ENCODE data around the gene TRABD2A. TPM values are rescaled to one million over a fixed set of nuclear protein-coding genes. Genes with fewer than 3 reads are reported as not detected.

The TRABD2A gene
- total RNA-seq, 4 donors from 2014 or later = 0.47 to 2.7 (median 1.4) TPM

GRCh38 chr2:84849271-84849952 lies 31.5 kb downstream of the TRABD2A start:
- no peak for ATAC-seq
- Histone ChIP-seq H3K4me3 (no peak overlapping the region), H3K27me3 (no peaks in the 10 kb centered on the region), H3K4me1 (no peaks in the 10 kb centered on the region), H3K9me3 (no peaks in the 10 kb centered on the region), H3K36me3 (no peaks in the 10 kb centered on the region), H3K27ac (no peak overlapping the region)
- WGBS, 2 donors (ENCODE audit: low coverage in 1 of 2) = 79 to 83% methylated on average over 3 to 8 of the region's 8 CpGs
- TF ChIP-seq CTCF (IDR thresholded peaks at IDR 0.05) (no peak), POLR2AphosphoS5 (IDR thresholded peaks at IDR 0.05) (no peak), POLR2A (IDR thresholded peaks at IDR 0.05) (no peak), EP300 (IDR thresholded peaks at IDR 0.05) (no peak)

- Histone ChIP-seq H3K36me3 (no peaks in the 10 kb centered on the region), H3K4me1 (no peaks in the 10 kb centered on the region), H3K4me3 (no peak overlapping the region), H3K9me3 (no peaks in the 10 kb centered on the region), H3K27ac (no peak overlapping the region), H3K27me3 (no peaks in the 10 kb centered on the region)
- no peak for ATAC-seq
- TF ChIP-seq POLR2AphosphoS5 (IDR thresholded peaks at IDR 0.05) (no peak), POLR2A (IDR thresholded peaks at IDR 0.05) (no peak), CTCF (IDR thresholded peaks at IDR 0.05) (no peak), EP300 (IDR thresholded peaks at IDR 0.05) (no peak)
- 56 to 71% methylated on average over 2 to 4 of the region's 5 CpGs for WGBS, 2 donors (ENCODE audit: low coverage in 1 of 2)
Observed at GRCh38 chr2:84847326-84848050, 33.4 kb downstream of the TRABD2A start.

DNA sequence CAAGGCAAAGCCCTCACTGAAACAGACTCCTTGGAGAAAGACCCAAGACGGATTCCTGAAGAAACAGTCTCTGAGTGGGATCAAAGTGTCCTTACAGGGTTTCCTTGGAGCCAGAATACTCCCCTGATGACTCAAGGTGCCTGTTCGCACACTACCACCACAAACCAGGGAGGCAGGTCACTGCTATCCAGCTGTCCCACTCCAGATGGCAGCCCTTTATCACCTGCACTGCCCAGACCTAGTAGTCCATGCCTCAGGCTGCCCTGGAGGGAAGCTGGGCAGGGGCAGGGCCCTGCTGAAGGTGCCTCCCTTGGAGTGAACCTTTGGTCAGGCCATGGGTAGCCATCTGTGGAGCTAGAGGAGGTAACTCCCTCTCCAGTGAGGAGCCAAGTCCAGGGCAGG lies 34.1 kb downstream of the TRABD2A start:
- Histone ChIP-seq H3K9me3 (no peaks in the 10 kb centered on the region), H3K27ac (no peak overlapping the region), H3K4me1 (no peaks in the 10 kb centered on the region), H3K27me3 (no peaks in the 10 kb centered on the region), H3K4me3 (no peak overlapping the region), H3K36me3 (no peaks in the 10 kb centered on the region)
- TF ChIP-seq EP300 (IDR thresholded peaks at IDR 0.05) = no peak
- TF ChIP-seq POLR2A (IDR thresholded peaks at IDR 0.05) = no peak
- TF ChIP-seq CTCF (IDR thresholded peaks at IDR 0.05) = no peak
- TF ChIP-seq POLR2AphosphoS5 (IDR thresholded peaks at IDR 0.05) = no peak
- no peak for ATAC-seq
- WGBS, 2 donors (ENCODE audit: low coverage in 1 of 2) = 82 to 100% methylated on average over 1 to 2 of the region's 2 CpGs

GRCh38 chr2:84846041-84846663 lies 34.7 kb downstream of the TRABD2A start:
- Histone ChIP-seq H3K4me3 (no peak overlapping the region), H3K4me1 (no peaks in the 10 kb centered on the region), H3K9me3 (no peaks in the 10 kb centered on the region), H3K27ac (no peak overlapping the region), H3K36me3 (no peaks in the 10 kb centered on the region), H3K27me3 (no peaks in the 10 kb centered on the region)
- TF ChIP-seq POLR2AphosphoS5 (IDR thresholded peaks at IDR 0.05) (no peak), POLR2A (IDR thresholded peaks at IDR 0.05) (no peak), CTCF (IDR thresholded peaks at IDR 0.05) (no peak), EP300 (IDR thresholded peaks at IDR 0.05) (no peak)
- no peak for ATAC-seq
- 35 to 57% methylated on average over 1 to 5 of the region's 5 CpGs for WGBS, 2 donors (ENCODE audit: low coverage in 1 of 2)
